HepG2 (cell line): ENCODE results near the gene CPVL. TPM values are rescaled to one million over a fixed set of nuclear protein-coding genes. Genes with fewer than 3 reads are reported as not detected.

Source experiments
- DPF2 ChIP-seq: sonication (generic); formaldehyde crosslinking; IDR thresholded peaks from 2 replicates; pipeline ENCODE4 v1.4.0; 2020; ENCODE audit warnings: mild to moderate bottlenecking, low read depth, missing genetic modification reagents, borderline replicate concordance
- ELF3 ChIP-seq: IDR thresholded peaks from 2 replicates; pipeline ENCODE4 v1.6.1; 2016; ENCODE audit warnings: missing genetic modification reagents, missing compliant biosample characterization
- ELF4 ChIP-seq: sonication (generic); formaldehyde crosslinking; IDR thresholded peaks from 2 replicates; pipeline ENCODE4 v1.5.0; 2020; ENCODE audit warnings: missing genetic modification reagents, mild to moderate bottlenecking, moderate library complexity, borderline replicate concordance
- FOXA1 ChIP-seq, 2 experiments: fragments of 450-650 bp in 1 of 2; sonication (generic) in 1 of 2; formaldehyde crosslinking in 1 of 2; IDR thresholded peaks; 2 replicates each; pipeline versions ENCODE4 v1.4.0 to v1.6.1; 2016 to 2020; ENCODE audit warnings: missing genetic modification reagents in 1 of 2
- HDAC6 ChIP-seq: fragments of 200-600 bp; sonication (generic); IDR thresholded peaks from 2 replicates; pipeline ENCODE4 v1.7.0; 2017; ENCODE audit warnings: mild to moderate bottlenecking, antibody characterized with exemption, low read length, low read depth
- HOXA3 ChIP-seq: sonication (generic); formaldehyde crosslinking; IDR thresholded peaks from 2 replicates; pipeline ENCODE4 v1.5.0; 2020; ENCODE audit warnings: missing genetic modification reagents
- IRX3 ChIP-seq: sonication (generic); formaldehyde crosslinking; IDR thresholded peaks from 2 replicates; pipeline ENCODE4 v1.8.1; 2023; ENCODE audit warnings: mild to moderate bottlenecking, low read depth, missing genetic modification reagents, borderline replicate concordance
- MATR3 ChIP-seq: sonication (generic); formaldehyde crosslinking; IDR thresholded peaks from 2 replicates; pipeline ENCODE4 v1.4.0; 2020; ENCODE audit warnings: missing genetic modification reagents
- MBNL3 ChIP-seq: fragments of 250-450 bp; sonication (Bioruptor Pico); conservative IDR thresholded peaks from 2 replicates; pipeline ENCODE4 v1.8.0; 2022; ENCODE audit warnings: mild to moderate bottlenecking, inconsistent platforms
- RFXAP ChIP-seq: sonication (generic); formaldehyde crosslinking; IDR thresholded peaks from 2 replicates; pipeline ENCODE4 v1.4.0; 2020; ENCODE audit warnings: missing genetic modification reagents, borderline replicate concordance
- SP140L ChIP-seq: sonication (generic); formaldehyde crosslinking; IDR thresholded peaks from 2 replicates; pipeline ENCODE4 v1.4.0; 2020; ENCODE audit warnings: missing genetic modification reagents, borderline replicate concordance
- TEAD3 ChIP-seq: optimal IDR thresholded peaks from 2 replicates; pipeline ENCODE3; 2016; ENCODE audit warnings: borderline replicate concordance
- XRCC5 ChIP-seq: fragments of 200-400 bp; formaldehyde crosslinking; optimal IDR thresholded peaks from 2 replicates; pipeline ENCODE3; 2017; ENCODE audit warnings: mild to moderate bottlenecking, low read length
- ZNF138 ChIP-seq: sonication (generic); formaldehyde crosslinking; IDR thresholded peaks from 2 replicates; pipeline ENCODE4 v1.5.0; 2020; ENCODE audit warnings: mild to moderate bottlenecking, low read depth, missing genetic modification reagents
- ZNF333 ChIP-seq: sonication (generic); formaldehyde crosslinking; IDR thresholded peaks from 2 replicates; pipeline ENCODE4 v1.4.0; 2020; ENCODE audit warnings: mild to moderate bottlenecking, missing genetic modification reagents, borderline replicate concordance
- ZNF496 ChIP-seq: sonication (generic); formaldehyde crosslinking; IDR thresholded peaks from 2 replicates; pipeline ENCODE4 v1.8.1; 2023; ENCODE audit warnings: mild to moderate bottlenecking, moderate library complexity, missing genetic modification reagents; ENCODE audit not compliant: insufficient replicate concordance
- ZNF724P ChIP-seq: sonication (generic); formaldehyde crosslinking; IDR thresholded peaks from 2 replicates; pipeline ENCODE4 v1.8.0; 2022; ENCODE audit warnings: missing genetic modification reagents, borderline replicate concordance
- ZSCAN21 ChIP-seq: sonication (generic); formaldehyde crosslinking; IDR thresholded peaks from 2 replicates; pipeline ENCODE4 v1.8.0; 2022; ENCODE audit warnings: mild to moderate bottlenecking, missing genetic modification reagents, moderate library complexity, borderline replicate concordance
- polyA plus RNA-seq, 8 experiments: library from polyadenylated mRNA; depleted of rRNA in 3 of 8; stranded (reverse) in 7 of 8; unstranded in 1 of 8; fragments of >200 nt; fragmentation: Illumina TruSeq in 4 of 8; extraction: Trizol in 4 of 8; gene quantifications; 2 replicates each; pipeline versions ENCODE4 v1.2.1 to v1.2.3, GENCODE V29; 2011 to 2016; ENCODE audit warnings: low read depth in 4 of 8, missing spikeins in 1 of 8, mixed read lengths in 1 of 8; ENCODE audit not compliant: insufficient read depth in 1 of 8
- total RNA-seq, 5 experiments: library from RNA; depleted of rRNA; stranded (reverse); fragments of >200 nt; fragmentation: Illumina TruSeq; extraction: Trizol; gene quantifications; 2 replicates each; pipeline ENCODE4 v1.2.3, GENCODE V29; 2016; ENCODE audit warnings: low read depth in 1 of 5
- TF ChIP-seq, protein P1 (sequence below): IDR thresholded peaks from 2 replicates; pipeline ENCODE4 v1.6.1; 2016
- TF ChIP-seq, protein P2 (sequence below): IDR thresholded peaks from 2 replicates; pipeline ENCODE4 v1.6.1; 2016; ENCODE audit warnings: mild to moderate bottlenecking, missing biosample characterization, missing genetic modification reagents
- TF ChIP-seq, protein P3 (sequence below): sonication (generic); formaldehyde crosslinking; IDR thresholded peaks from 2 replicates; pipeline ENCODE4 v1.5.0; 2020; ENCODE audit warnings: mild to moderate bottlenecking, missing genetic modification reagents, moderate library complexity
- TF ChIP-seq, protein P4 (sequence below): sonication (generic); formaldehyde crosslinking; IDR thresholded peaks from 2 replicates; pipeline ENCODE4 v1.5.0; 2020; ENCODE audit warnings: missing genetic modification reagents
- TF ChIP-seq, protein P5 (sequence below): IDR thresholded peaks from 2 replicates; pipeline ENCODE4 v1.6.1; 2016; ENCODE audit warnings: low read depth, borderline replicate concordance
- TF ChIP-seq, protein P6 (sequence below): IDR thresholded peaks from 2 replicates; pipeline ENCODE4 v1.6.1; 2016; ENCODE audit warnings: missing genetic modification reagents, missing compliant biosample characterization

The CPVL gene
- total and polyA plus RNA-seq, 2 of the 13 experiments (the other 11 are each of a cell fraction or from before 2014, with no cell fraction given), result 59.2 to 294 TPM

DNA sequence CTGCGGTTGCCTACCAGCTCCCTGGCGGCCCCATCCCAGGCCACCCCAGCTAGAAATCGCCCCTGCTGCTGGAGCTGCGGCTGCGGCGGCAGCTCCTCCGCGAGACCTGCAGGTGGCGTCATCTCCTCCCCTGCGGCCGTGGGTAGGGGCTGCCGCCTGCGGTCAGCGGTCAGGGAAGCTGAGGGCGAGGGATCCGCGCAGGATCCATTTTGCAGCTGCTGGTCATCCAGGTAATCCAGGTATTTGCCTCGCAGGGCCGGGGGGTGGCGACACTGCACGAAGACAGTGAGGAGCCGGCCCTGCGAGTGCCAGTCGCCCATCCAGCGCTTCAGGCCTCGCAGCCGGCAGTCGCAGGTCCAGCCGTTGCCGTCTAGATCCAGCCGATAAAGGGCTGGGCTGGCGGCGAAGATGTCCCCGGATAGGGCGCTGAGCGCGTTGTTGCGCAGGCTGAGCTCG, 189.7 kb downstream of the CPVL start (continued):
- TF ChIP-seq FOXA1 (IDR thresholded peaks at IDR 0.05) (no peak), FOXA1 (CRISPR knock-in tag; IDR thresholded peaks at IDR 0.05) (0 out of 2 replicates have a peak, but pooled peaks have one; percentile 8), ZSCAN21 (CRISPR knock-in tag) (0 out of 2 replicates have a peak, but pooled peaks have one; percentile 38), MBNL3 (CRISPR knock-in tag) (no peak), DPF2 (CRISPR knock-in tag) (0 out of 2 replicates have a peak, but pooled peaks have one; percentile 30), RFXAP (no peak), XRCC5 (no peak), IRX3 (no peak), HOXA3 (CRISPR knock-in tag) (peak; percentile 86), ZNF138 (CRISPR knock-in tag) (no peak), ZNF333 (no peak), ZNF724P (CRISPR knock-in tag) (0 out of 2 replicates have a peak, but pooled peaks have one; percentile 30), TEAD3 (CRISPR knock-in tag) (peak; percentile 15), ELF3 (CRISPR knock-in tag) (no peak), MATR3 (CRISPR knock-in tag) (no peak), SP140L (no peak), HDAC6 (no peak), ELF4 (CRISPR knock-in tag) (no peak), ZNF496 (CRISPR knock-in tag) (no peak)
- TF ChIP-seq, protein P1, sequence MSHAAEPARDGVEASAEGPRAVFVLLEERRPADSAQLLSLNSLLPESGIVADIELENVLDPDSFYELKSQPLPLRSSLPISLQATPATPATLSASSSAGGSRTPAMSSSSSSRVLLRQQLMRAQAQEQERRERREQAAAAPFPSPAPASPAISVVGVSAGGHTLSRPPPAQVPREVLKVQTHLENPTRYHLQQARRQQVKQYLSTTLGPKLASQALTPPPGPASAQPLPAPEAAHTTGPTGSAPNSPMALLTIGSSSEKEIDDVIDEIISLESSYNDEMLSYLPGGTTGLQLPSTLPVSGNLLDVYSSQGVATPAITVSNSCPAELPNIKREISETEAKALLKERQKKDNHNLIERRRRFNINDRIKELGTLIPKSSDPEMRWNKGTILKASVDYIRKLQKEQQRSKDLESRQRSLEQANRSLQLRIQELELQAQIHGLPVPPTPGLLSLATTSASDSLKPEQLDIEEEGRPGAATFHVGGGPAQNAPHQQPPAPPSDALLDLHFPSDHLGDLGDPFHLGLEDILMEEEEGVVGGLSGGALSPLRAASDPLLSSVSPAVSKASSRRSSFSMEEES (CRISPR knock-in tag), result peak; percentile 25; the same call in 1 of the 2 replicates
- TF ChIP-seq, protein P2, sequence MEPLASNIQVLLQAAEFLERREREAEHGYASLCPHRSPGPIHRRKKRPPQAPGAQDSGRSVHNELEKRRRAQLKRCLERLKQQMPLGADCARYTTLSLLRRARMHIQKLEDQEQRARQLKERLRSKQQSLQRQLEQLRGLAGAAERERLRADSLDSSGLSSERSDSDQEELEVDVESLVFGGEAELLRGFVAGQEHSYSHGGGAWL, result no peak
- TF ChIP-seq, protein P3, sequence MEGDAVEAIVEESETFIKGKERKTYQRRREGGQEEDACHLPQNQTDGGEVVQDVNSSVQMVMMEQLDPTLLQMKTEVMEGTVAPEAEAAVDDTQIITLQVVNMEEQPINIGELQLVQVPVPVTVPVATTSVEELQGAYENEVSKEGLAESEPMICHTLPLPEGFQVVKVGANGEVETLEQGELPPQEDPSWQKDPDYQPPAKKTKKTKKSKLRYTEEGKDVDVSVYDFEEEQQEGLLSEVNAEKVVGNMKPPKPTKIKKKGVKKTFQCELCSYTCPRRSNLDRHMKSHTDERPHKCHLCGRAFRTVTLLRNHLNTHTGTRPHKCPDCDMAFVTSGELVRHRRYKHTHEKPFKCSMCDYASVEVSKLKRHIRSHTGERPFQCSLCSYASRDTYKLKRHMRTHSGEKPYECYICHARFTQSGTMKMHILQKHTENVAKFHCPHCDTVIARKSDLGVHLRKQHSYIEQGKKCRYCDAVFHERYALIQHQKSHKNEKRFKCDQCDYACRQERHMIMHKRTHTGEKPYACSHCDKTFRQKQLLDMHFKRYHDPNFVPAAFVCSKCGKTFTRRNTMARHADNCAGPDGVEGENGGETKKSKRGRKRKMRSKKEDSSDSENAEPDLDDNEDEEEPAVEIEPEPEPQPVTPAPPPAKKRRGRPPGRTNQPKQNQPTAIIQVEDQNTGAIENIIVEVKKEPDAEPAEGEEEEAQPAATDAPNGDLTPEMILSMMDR (CRISPR knock-in tag), result peak; percentile 90
- TF ChIP-seq, protein P4, sequence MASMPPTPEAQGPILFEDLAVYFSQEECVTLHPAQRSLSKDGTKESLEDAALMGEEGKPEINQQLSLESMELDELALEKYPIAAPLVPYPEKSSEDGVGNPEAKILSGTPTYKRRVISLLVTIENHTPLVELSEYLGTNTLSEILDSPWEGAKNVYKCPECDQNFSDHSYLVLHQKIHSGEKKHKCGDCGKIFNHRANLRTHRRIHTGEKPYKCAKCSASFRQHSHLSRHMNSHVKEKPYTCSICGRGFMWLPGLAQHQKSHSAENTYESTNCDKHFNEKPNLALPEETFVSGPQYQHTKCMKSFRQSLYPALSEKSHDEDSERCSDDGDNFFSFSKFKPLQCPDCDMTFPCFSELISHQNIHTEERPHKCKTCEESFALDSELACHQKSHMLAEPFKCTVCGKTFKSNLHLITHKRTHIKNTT, result no peak
- TF ChIP-seq, protein P5, sequence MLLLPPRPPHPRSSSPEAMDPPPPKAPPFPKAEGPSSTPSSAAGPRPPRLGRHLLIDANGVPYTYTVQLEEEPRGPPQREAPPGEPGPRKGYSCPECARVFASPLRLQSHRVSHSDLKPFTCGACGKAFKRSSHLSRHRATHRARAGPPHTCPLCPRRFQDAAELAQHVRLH (CRISPR knock-in tag), result no peak
- TF ChIP-seq, protein P6, sequence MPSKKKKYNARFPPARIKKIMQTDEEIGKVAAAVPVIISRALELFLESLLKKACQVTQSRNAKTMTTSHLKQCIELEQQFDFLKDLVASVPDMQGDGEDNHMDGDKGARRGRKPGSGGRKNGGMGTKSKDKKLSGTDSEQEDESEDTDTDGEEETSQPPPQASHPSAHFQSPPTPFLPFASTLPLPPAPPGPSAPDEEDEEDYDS (CRISPR knock-in tag), result no peak
